ENCODE data around the gene ENPP1.

- no peak for TF ChIP-seq CTCF (IDR thresholded peaks at IDR 0.05)
- TF ChIP-seq POLR2AphosphoS5 (IDR thresholded peaks at IDR 0.05): no peak
- no peak for TF ChIP-seq POLR2A (IDR thresholded peaks at IDR 0.05)
- TF ChIP-seq EP300 (IDR thresholded peaks at IDR 0.05): no peak
These were observed 77.4 kb downstream of the ENPP1 start for GRCh38 chr6:131885237-131885636.

All from upper lobe of left lung (tissue), 4 donors.